K562 (cell line): Measurements from ENCODE around the gene MSI1. TPM values are rescaled to one million over a fixed set of nuclear protein-coding genes. Genes with fewer than 3 reads are reported as not detected.
A peak's percentile ranks its signal among the peaks of the same experiment; 100 is the strongest.

Experiments
- ATAC-seq: fragments of 200-7000 bp; cut with Tn5 transposase; 3 replicates; pipeline ENCODE4 v1.9.1; 2020; ENCODE audit warnings: moderate library complexity
- BruUV-seq: library from RNA; stranded (reverse); fragments of 400-500 nt; replicated peaks from 2 replicates; lab custom pipeline; 2021; lab: Mats Ljungman, UMichigan
- CTCF ChIA-PET: fragments of 300-600 bp; formaldehyde crosslinking; extraction: SDS; loops from one replicate; lab custom pipeline; 2021; ENCODE audit warnings: low intra/inter-chr PET ratio; lab: Yijun Ruan, JAX
- POLR2A ChIA-PET: fragments of 300-600, 350-650 bp; sonication (Branson Sonifier 250); formaldehyde crosslinking; extraction: SDS; loops from one replicate; lab custom pipeline; 2021; ENCODE audit warnings: antibody characterized with exemption, inconsistent platforms; lab: Yijun Ruan, JAX
- DNase-seq, 4 experiments: peaks; one replicate each; pipeline versions ENCODE4 v3.0.0 to v3.0.0-alpha.2; 2011 to 2018; ENCODE audit warnings: low spot score in 3 of 4, mixed read lengths in 3 of 4; ENCODE audit errors: extremely low read depth in 1 of 4
- FAIRE-seq: peaks from 2 replicates; lab custom pipeline; 2011; peaks lifted over from hg19 to GRCh38; lab: Jason Lieb, UNC
- H2AFZ ChIP-seq: 2 replicates; pipeline ENCODE4 v1.6.0; 2011; ENCODE audit warnings: low read depth, low read length, control low read depth, inconsistent platforms
- H3K27ac ChIP-seq: fragments of 200-600 bp; 3 replicates; pipeline ENCODE4 v1.8.0; 2011; ENCODE audit warnings: low read depth, mild to moderate bottlenecking, control low read depth, inconsistent platforms, low read length, moderate library complexity, mixed read lengths; ENCODE audit errors: extremely low read depth
- H3K27me3 ChIP-seq, 2 experiments: fragments of 300-600 bp in 1 of 2; 2 replicates in 1 of 2; 3 replicates in 1 of 2; pipeline versions ENCODE4 v1.6.0 to v1.8.0; 2011; ENCODE audit warnings: inconsistent platforms in 2 of 2, low read length in 2 of 2, mild to moderate bottlenecking in 1 of 2, mixed read lengths in 1 of 2, moderate library complexity in 1 of 2; ENCODE audit not compliant: control insufficient read depth in 2 of 2, insufficient read depth in 2 of 2
- H3K36me3 ChIP-seq: fragments of 300-600 bp; 3 replicates; pipeline ENCODE4 v1.8.0; 2011; ENCODE audit warnings: mild to moderate bottlenecking, low read length, inconsistent platforms; ENCODE audit not compliant: control insufficient read depth, insufficient read depth
- H3K4me1 ChIP-seq, 2 experiments: fragments of 200-600 bp in 1 of 2; replicated peaks in 1 of 2; 2 replicates in 1 of 2; 3 replicates in 1 of 2; pipeline versions ENCODE4 v1.5.1 to v1.8.0; 2011; ENCODE audit warnings: inconsistent platforms in 2 of 2, low read length in 2 of 2, mild to moderate bottlenecking in 1 of 2, mixed read lengths in 1 of 2, moderate library complexity in 1 of 2; ENCODE audit not compliant: control insufficient read depth in 2 of 2, insufficient read depth in 2 of 2
- H3K4me2 ChIP-seq: 2 replicates; pipeline ENCODE4 v1.6.1; 2011; ENCODE audit warnings: low read length, control low read depth, inconsistent platforms, mixed read lengths; ENCODE audit not compliant: insufficient read depth
- H3K4me3 ChIP-seq: fragments of 200-600 bp; sonication (generic), shearing (Covaris generic); 2 replicates; pipeline ENCODE4 v1.5.1; 2016; ENCODE audit warnings: control low read depth, inconsistent platforms
- H3K79me2 ChIP-seq: fragments of 200-600 bp; 3 replicates; pipeline ENCODE4 v1.8.0; 2011; ENCODE audit warnings: low read length, inconsistent platforms; ENCODE audit not compliant: control insufficient read depth, insufficient read depth
- H3K9ac ChIP-seq, 2 experiments: 2 replicates each; pipeline versions ENCODE4 v1.6.0 to v1.6.1; 2011; ENCODE audit warnings: low read depth in 2 of 2, low read length in 2 of 2, control low read depth in 1 of 2, inconsistent platforms in 1 of 2, mild to moderate bottlenecking in 1 of 2, mixed read lengths in 1 of 2; ENCODE audit not compliant: insufficient read depth in 1 of 2
- H3K9me1 ChIP-seq: one replicate; pipeline ENCODE4 v1.6.0; 2011; ENCODE audit warnings: inconsistent platforms, mild to moderate bottlenecking, low read length, moderate library complexity; ENCODE audit not compliant: control insufficient read depth, insufficient read depth
- H3K9me3 ChIP-seq: replicated peaks from 2 replicates; pipeline ENCODE4 v1.5.1; 2011; ENCODE audit warnings: low read depth, low read length, inconsistent platforms; ENCODE audit not compliant: control insufficient read depth, insufficient read depth
- H4K20me1 ChIP-seq: replicated peaks from 2 replicates; pipeline ENCODE4 v1.6.1; 2011; ENCODE audit warnings: low read length, inconsistent platforms, mixed read lengths; ENCODE audit not compliant: control insufficient read depth, insufficient read depth
- ATF3 ChIP-seq, 2 experiments: fragments of 450-650 bp in 1 of 2; sonication (generic) in 1 of 2; formaldehyde crosslinking in 1 of 2; IDR thresholded peaks in 1 of 2; conservative IDR thresholded peaks in 1 of 2; 2 replicates each; pipeline versions ENCODE4 v1.6.1 to v1.8.1; 2016 to 2023; ENCODE audit warnings: mild to moderate bottlenecking in 2 of 2, moderate library complexity in 2 of 2, inconsistent platforms in 1 of 2, missing genetic modification reagents in 1 of 2
- PBX2 ChIP-seq, 2 experiments: IDR thresholded peaks in 1 of 2; conservative IDR thresholded peaks in 1 of 2; 2 replicates each; pipeline ENCODE4 v1.6.1; 2016; ENCODE audit warnings: low read depth in 2 of 2, mild to moderate bottlenecking in 1 of 2, missing compliant biosample characterization in 1 of 2, missing genetic modification characterization in 1 of 2, moderate library complexity in 1 of 2
- WGBS: fragments of 100-300 bp; shearing (Covaris generic); methylation state at CpG from one replicate; pipeline ENCODE4 v1.1.6; 2016; ENCODE audit warnings: low coverage, mixed read lengths; ENCODE audit not compliant: insufficient coverage; ENCODE audit errors: missing lambda C conversion rate; 5-methylcytosine and 5-hydroxymethylcytosine counted together
- in situ Hi-C: fragments of 300-500 bp; cut with MboI; formaldehyde crosslinking; loops from 4 replicates; pipeline ENCODE4 v1.15.0; 2018; ENCODE audit warnings: inconsistent platforms, mixed read lengths
- intact Hi-C: fragments of 100-400 bp; cut with micrococcal nuclease; formaldehyde crosslinking; loops from 2 replicates; pipeline ENCODE4 v1.14.2; 2022
- polyA plus RNA-seq, 8 experiments: library from polyadenylated mRNA; depleted of rRNA in 4 of 8; stranded (reverse) in 5 of 8; unstranded in 3 of 8; fragments of >200 nt; fragmentation: Nextera tagmentation in 2 of 8; fragmentation: Illumina TruSeq in 1 of 8; extraction: Ambion mirVana in 2 of 8; extraction: Trizol in 1 of 8; gene quantifications; 2 replicates each; pipeline versions ENCODE4 v1.2.1 to v1.2.3, GENCODE V29; 2011 to 2014; ENCODE audit warnings: inconsistent platforms in 1 of 8, missing spikeins in 1 of 8
- total RNA-seq, 7 experiments: library from RNA; depleted of rRNA in 6 of 7; stranded (reverse); fragments of >200 nt in 6 of 7; fragmentation: Illumina TruSeq in 2 of 7; extraction: Trizol in 2 of 7; gene quantifications; 2 replicates each; pipeline versions ENCODE4 v1.2.1 to v1.2.3, GENCODE V29; 2011 to 2021; ENCODE audit warnings: low replicate concordance in 1 of 7

Gene MSI1
- total and polyA plus RNA-seq, 9 of the 15 experiments (the other 6 are each of a cell fraction or from before 2014, with no cell fraction given) = 0.16 TPM; not detected in 8

GRCh38 chr12:120352117-120352516 is 16.8 kb downstream of the MSI1 start:
- FAIRE-seq (peak; percentile 42), DNase-seq (peak in 1 of 4 experiments; percentile 30)
- 22% methylated on average over 5 of the region's 5 CpGs for WGBS
- H3K9ac ChIP-seq = no peak overlapping the region
- H3K4me2 ChIP-seq = no peak overlapping the region
- no peaks in the 10 kb centered on the region for H3K36me3 ChIP-seq
- H3K4me1 ChIP-seq = peaks cover 0 to 9% of the 10 kb centered on the region in 2 experiments; a peak in 3 of 5 replicates
- CTCF ChIA-PET = interaction anchor here (0.6 kb wide), 1 partner anchor 38 kb away, joined by 4 read pairs; no protein-coding TSS in a partner anchor
- no peaks in the 10 kb centered on the region for H3K79me2 ChIP-seq
- TF ChIP-seq PBX2 (CRISPR knock-in tag; IDR thresholded peaks at IDR 0.05; ENCODE audit: low read depth) = no peak
- TF ChIP-seq PBX2 (tag; conservative IDR thresholded peaks at IDR 0.05; ENCODE audit: low read depth) = no peak
- peak; percentile 51; the same call in 1 of the 2 replicates for TF ChIP-seq ATF3 (IDR thresholded peaks at IDR 0.05)
- TF ChIP-seq ATF3 (CRISPR knock-in tag; conservative IDR thresholded peaks at IDR 0.05) = no peak
- TF ChIP-seq, all 486 proteins: peak for 1
- Histone ChIP-seq H3K4me3 (no peak overlapping the region), H3K27ac (no peak overlapping the region), H3K9me1 (no peaks in the 10 kb centered on the region), H4K20me1 (peaks cover 5% of the 10 kb centered on the region; the same call in 1 of the 2 replicates), H3K9me3 (no peaks in the 10 kb centered on the region), H3K27me3 (peaks cover 22 to 42% of the 10 kb centered on the region in 2 experiments; a peak in 4 of 5 replicates), H2AFZ (no peak overlapping the region)
- intact Hi-C loops = no loop called here
- POLR2A ChIA-PET = interaction anchor here (0.6 to 1.2 kb wide), 4 partner anchors 23 to 151 kb away, joined by 3 to 5 read pairs (median 4); no protein-coding TSS in a partner anchor
- in situ Hi-C loops = loop anchor here (5.0 kb wide), 1 partner anchor 80 kb away; no protein-coding TSS in a partner anchor
- BruUV-seq = no TSS peak
- ATAC-seq = no peak; the same call in 2 of the 3 replicates
